Activated T-helper 1 cell treated with anti-CD3 and anti-CD28 coated beads, Interleukin-12 subunit alpha, Interleukin-12 subunit beta, Interleukin-2, Interleukin-4 antibody, amounts not matched to agents 30 ng/mL and 10 ng/mL and 1 ng/mL, durations not matched to agents 14 hours and 24 hours and 36 hours (primary cell): ENCODE measurements around the gene CAMTA1. TPM values are rescaled to one million over a fixed set of nuclear protein-coding genes. Genes with fewer than 3 reads are reported as not detected.

Experiments used
- DNase-seq: peaks from one replicate; pipeline ENCODE4 v3.0.0; 2021; ENCODE audit warnings: low spot score
- H3K27ac Mint-ChIP-seq: one replicate; pipeline ENCODE4 v1.8.0; 2021; ENCODE audit warnings: mild to moderate bottlenecking, mixed read lengths
- H3K27me3 Mint-ChIP-seq: one replicate; pipeline ENCODE4 v1.8.0; 2022; ENCODE audit warnings: mild to moderate bottlenecking, moderate library complexity, mixed read lengths; ENCODE audit not compliant: insufficient read depth
- H3K36me3 Mint-ChIP-seq: one replicate; pipeline ENCODE4 v1.8.0; 2021; ENCODE audit warnings: low read depth, mixed read lengths
- H3K4me1 Mint-ChIP-seq: one replicate; pipeline ENCODE4 v1.8.0; 2021; ENCODE audit warnings: low read depth, mixed read lengths
- H3K4me3 Mint-ChIP-seq: one replicate; pipeline ENCODE4 v1.8.0; 2021; ENCODE audit warnings: mild to moderate bottlenecking, moderate library complexity, mixed read lengths
- H3K9me3 Mint-ChIP-seq: one replicate; pipeline ENCODE4 v1.8.0; 2021; ENCODE audit warnings: mixed read lengths
- intact Hi-C: fragments of 100-400 bp; cut with micrococcal nuclease; formaldehyde crosslinking; loops from one replicate; pipeline ENCODE4 v1.15.1; 2024
- total RNA-seq: library from RNA; stranded (reverse); gene quantifications from 2 replicates; pipeline ENCODE4 v1.2.3, GENCODE V29; 2022

The CAMTA1 gene
- total RNA-seq, 1 donor from 2014 or later = 57.2 TPM

GRCh38 chr1:7629465-7630195, 844.4 kb downstream of the CAMTA1 start:
- H3K4me3 Mint-ChIP-seq = no peak overlapping the region
- no peaks in the 10 kb centered on the region for H3K4me1 Mint-ChIP-seq
- intact Hi-C loops = no loop called here
- H3K36me3 Mint-ChIP-seq = no peaks in the 10 kb centered on the region
- H3K27ac Mint-ChIP-seq = no peak overlapping the region
- peaks cover 4% of the 10 kb centered on the region for H3K27me3 Mint-ChIP-seq
- no peak for DNase-seq
- H3K9me3 Mint-ChIP-seq = no peaks in the 10 kb centered on the region

GRCh38 chr1:7630378-7630777, 845.1 kb downstream of the CAMTA1 start:
- Mint-ChIP-seq H3K4me3 (no peak overlapping the region), H3K9me3 (no peaks in the 10 kb centered on the region), H3K4me1 (no peaks in the 10 kb centered on the region), H3K27ac (no peak overlapping the region), H3K27me3 (peaks cover 4% of the 10 kb centered on the region), H3K36me3 (no peaks in the 10 kb centered on the region)
- no peak for DNase-seq
- intact Hi-C loops = no loop called here

- Mint-ChIP-seq H3K4me1 (no peaks in the 10 kb centered on the region), H3K9me3 (no peaks in the 10 kb centered on the region), H3K4me3 (no peak overlapping the region), H3K36me3 (no peaks in the 10 kb centered on the region), H3K27me3 (peaks cover 2% of the 10 kb centered on the region), H3K27ac (no peak overlapping the region)
- DNase-seq = no peak
- intact Hi-C loops = no loop called here
Observed at GRCh38 chr1:7632176-7632575, 846.9 kb downstream of the CAMTA1 start.

- H3K36me3 Mint-ChIP-seq = no peaks in the 10 kb centered on the region
- DNase-seq = no peak
- peaks cover 2% of the 10 kb centered on the region for H3K27me3 Mint-ChIP-seq
- H3K27ac Mint-ChIP-seq = no peak overlapping the region
- H3K4me1 Mint-ChIP-seq = no peaks in the 10 kb centered on the region
- H3K4me3 Mint-ChIP-seq = no peak overlapping the region
- intact Hi-C loops = no loop called here
- no peaks in the 10 kb centered on the region for H3K9me3 Mint-ChIP-seq
Observed at GRCh38 chr1:7632681-7633080, 847.4 kb downstream of the CAMTA1 start.

- no peaks in the 10 kb centered on the region for H3K9me3 Mint-ChIP-seq
- H3K27me3 Mint-ChIP-seq = peaks cover 2% of the 10 kb centered on the region
- H3K27ac Mint-ChIP-seq = no peak overlapping the region
- no peaks in the 10 kb centered on the region for H3K36me3 Mint-ChIP-seq
- no peak overlapping the region for H3K4me3 Mint-ChIP-seq
- no peak for DNase-seq
- intact Hi-C loops = no loop called here
- no peaks in the 10 kb centered on the region for H3K4me1 Mint-ChIP-seq
Observed at GRCh38 chr1:7633506-7634245, 848.4 kb downstream of the CAMTA1 start.

- H3K4me1 Mint-ChIP-seq = no peaks in the 10 kb centered on the region
- no peaks in the 10 kb centered on the region for H3K36me3 Mint-ChIP-seq
- DNase-seq = no peak
- no peaks in the 10 kb centered on the region for H3K9me3 Mint-ChIP-seq
- H3K27ac Mint-ChIP-seq = no peak overlapping the region
- H3K4me3 Mint-ChIP-seq = no peak overlapping the region
- intact Hi-C loops = no loop called here
- H3K27me3 Mint-ChIP-seq = peaks cover 2% of the 10 kb centered on the region
Observed at GRCh38 chr1:7634546-7635240, 849.4 kb downstream of the CAMTA1 start.

GRCh38 chr1:7636795-7637526, 851.7 kb downstream of the CAMTA1 start:
- no peak overlapping the region for H3K27ac Mint-ChIP-seq
- H3K27me3 Mint-ChIP-seq = peaks cover 2% of the 10 kb centered on the region
- intact Hi-C loops = no loop called here
- H3K4me3 Mint-ChIP-seq = no peak overlapping the region
- no peaks in the 10 kb centered on the region for H3K4me1 Mint-ChIP-seq
- H3K9me3 Mint-ChIP-seq = no peaks in the 10 kb centered on the region
- no peak for DNase-seq
- H3K36me3 Mint-ChIP-seq = no peaks in the 10 kb centered on the region

GRCh38 chr1:7638078-7638477, 852.8 kb downstream of the CAMTA1 start:
- Mint-ChIP-seq H3K27me3 (peaks cover 2% of the 10 kb centered on the region), H3K27ac (no peak overlapping the region), H3K36me3 (no peaks in the 10 kb centered on the region), H3K4me3 (no peak overlapping the region), H3K4me1 (no peaks in the 10 kb centered on the region), H3K9me3 (no peaks in the 10 kb centered on the region)
- DNase-seq = no peak
- intact Hi-C loops = no loop called here

- Mint-ChIP-seq H3K4me3 (no peak overlapping the region), H3K27me3 (no peaks in the 10 kb centered on the region), H3K9me3 (no peaks in the 10 kb centered on the region), H3K36me3 (no peaks in the 10 kb centered on the region), H3K4me1 (no peaks in the 10 kb centered on the region), H3K27ac (no peak overlapping the region)
- intact Hi-C loops = no loop called here
- no peak for DNase-seq
Observed at GRCh38 chr1:7639435-7640131, 854.3 kb downstream of the CAMTA1 start.

- no peaks in the 10 kb centered on the region for H3K4me1 Mint-ChIP-seq
- DNase-seq = no peak
- H3K36me3 Mint-ChIP-seq = no peaks in the 10 kb centered on the region
- H3K9me3 Mint-ChIP-seq = no peaks in the 10 kb centered on the region
- no peaks in the 10 kb centered on the region for H3K27me3 Mint-ChIP-seq
- intact Hi-C loops = no loop called here
- H3K4me3 Mint-ChIP-seq = no peak overlapping the region
- no peak overlapping the region for H3K27ac Mint-ChIP-seq
Observed at GRCh38 chr1:7640350-7640749, 855.1 kb downstream of the CAMTA1 start.

GRCh38 chr1:7640920-7641585, 855.8 kb downstream of the CAMTA1 start:
- no peaks in the 10 kb centered on the region for H3K9me3 Mint-ChIP-seq
- intact Hi-C loops = no loop called here
- H3K4me3 Mint-ChIP-seq = no peak overlapping the region
- H3K36me3 Mint-ChIP-seq = no peaks in the 10 kb centered on the region
- no peaks in the 10 kb centered on the region for H3K4me1 Mint-ChIP-seq
- no peak overlapping the region for H3K27ac Mint-ChIP-seq
- no peak for DNase-seq
- no peaks in the 10 kb centered on the region for H3K27me3 Mint-ChIP-seq
